Prostate gland (tissue), 2 donors: ENCODE measurements around the gene FOXK2.

Experiments used
- POLR2A ChIP-seq: fragments of 450-650 bp; IDR thresholded peaks from one replicate; pipeline ENCODE4 v1.6.1; 2016; ENCODE audit warnings: antibody characterized with exemption, mild to moderate bottlenecking
- POLR2AphosphoS5 ChIP-seq: sonication (generic); formaldehyde crosslinking; IDR thresholded peaks from one replicate; pipeline ENCODE4 v1.6.1; 2017; ENCODE audit warnings: antibody characterized with exemption
- TF ChIP-seq, protein P1 (sequence below), 4 experiments: fragments of 200-600 bp in 2 of 4; fragments of 450-650 bp in 2 of 4; sonication (generic) in 2 of 4; IDR thresholded peaks; 1 replicate in 3 of 4; 2 replicates in 1 of 4; pipeline ENCODE4 v1.5.1; 2016 to 2019; ENCODE audit warnings: antibody characterized with exemption in 4 of 4, mild to moderate bottlenecking in 2 of 4, moderate library complexity in 2 of 4

DNA sequence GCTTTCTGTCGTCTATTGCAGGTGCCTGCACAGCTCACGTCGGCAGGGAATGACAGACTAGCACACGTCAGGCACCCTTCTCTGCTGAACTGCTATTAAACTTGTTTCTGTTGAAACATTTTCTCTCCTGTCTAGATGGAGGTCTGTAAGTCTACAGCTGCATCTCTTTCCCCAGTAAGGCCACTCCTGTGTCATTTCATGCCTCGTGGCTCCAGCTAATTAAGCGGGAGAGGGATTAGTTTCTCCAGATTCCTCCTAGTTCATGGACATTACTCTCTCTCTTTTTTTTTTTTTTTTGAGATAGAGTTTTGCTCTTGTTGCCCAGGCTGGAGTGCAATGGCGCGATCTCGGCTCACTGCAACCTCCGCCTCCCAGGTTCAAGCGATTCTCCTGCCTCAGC lies 54.5 kb downstream of the FOXK2 start:
- TF ChIP-seq, protein P1, sequence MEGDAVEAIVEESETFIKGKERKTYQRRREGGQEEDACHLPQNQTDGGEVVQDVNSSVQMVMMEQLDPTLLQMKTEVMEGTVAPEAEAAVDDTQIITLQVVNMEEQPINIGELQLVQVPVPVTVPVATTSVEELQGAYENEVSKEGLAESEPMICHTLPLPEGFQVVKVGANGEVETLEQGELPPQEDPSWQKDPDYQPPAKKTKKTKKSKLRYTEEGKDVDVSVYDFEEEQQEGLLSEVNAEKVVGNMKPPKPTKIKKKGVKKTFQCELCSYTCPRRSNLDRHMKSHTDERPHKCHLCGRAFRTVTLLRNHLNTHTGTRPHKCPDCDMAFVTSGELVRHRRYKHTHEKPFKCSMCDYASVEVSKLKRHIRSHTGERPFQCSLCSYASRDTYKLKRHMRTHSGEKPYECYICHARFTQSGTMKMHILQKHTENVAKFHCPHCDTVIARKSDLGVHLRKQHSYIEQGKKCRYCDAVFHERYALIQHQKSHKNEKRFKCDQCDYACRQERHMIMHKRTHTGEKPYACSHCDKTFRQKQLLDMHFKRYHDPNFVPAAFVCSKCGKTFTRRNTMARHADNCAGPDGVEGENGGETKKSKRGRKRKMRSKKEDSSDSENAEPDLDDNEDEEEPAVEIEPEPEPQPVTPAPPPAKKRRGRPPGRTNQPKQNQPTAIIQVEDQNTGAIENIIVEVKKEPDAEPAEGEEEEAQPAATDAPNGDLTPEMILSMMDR (IDR thresholded peaks at IDR 0.05): no peak
- TF ChIP-seq POLR2A (no peak), POLR2AphosphoS5 (no peak)
